ENCODE measurements around the gene GUCD1. TPM values are rescaled to one million over a fixed set of nuclear protein-coding genes. Genes with fewer than 3 reads are reported as not detected.

GUCD1 gene
- total and polyA plus RNA-seq, 2 of the 13 experiments (the other 11 are each of a cell fraction or from before 2014, with no cell fraction given), result 128 to 245 TPM

- TF ChIP-seq BCL6 (CRISPR knock-in tag; IDR thresholded peaks at IDR 0.05) (no peak), RFXAP (CRISPR knock-in tag; IDR thresholded peaks at IDR 0.05; ENCODE audit: borderline replicate concordance) (no peak), ZNF121 (CRISPR knock-in tag; IDR thresholded peaks at IDR 0.05) (peak; percentile 74), FOXO1 (CRISPR knock-in tag; IDR thresholded peaks at IDR 0.05) (no peak), NFKB2 (CRISPR knock-in tag; IDR thresholded peaks at IDR 0.05; ENCODE audit: borderline replicate concordance) (peak; percentile 13; the same call in 1 of the 2 replicates), TBX2 (CRISPR knock-in tag; IDR thresholded peaks at IDR 0.05; ENCODE audit: borderline replicate concordance) (no peak), MTF2 (CRISPR knock-in tag; IDR thresholded peaks at IDR 0.05; ENCODE audit: borderline replicate concordance) (no peak), NR1H2 (CRISPR knock-in tag; IDR thresholded peaks at IDR 0.05; ENCODE audit: borderline replicate concordance, low read depth) (no peak), CHD4 (IDR thresholded peaks at IDR 0.05; ENCODE audit: borderline replicate concordance, low read length) (no peak), ZNF878 (CRISPR knock-in tag; IDR thresholded peaks at IDR 0.05) (no peak), ZNF225 (CRISPR knock-in tag; IDR thresholded peaks at IDR 0.05) (peak; percentile 91), ZNF83 (CRISPR knock-in tag; IDR thresholded peaks at IDR 0.05; ENCODE audit: borderline replicate concordance) (no peak), NFE2 (CRISPR knock-in tag; IDR thresholded peaks at IDR 0.05) (no peak), ZNF746 (CRISPR knock-in tag; IDR thresholded peaks at IDR 0.05) (no peak), YEATS4 (CRISPR knock-in tag; IDR thresholded peaks at IDR 0.05; ENCODE audit: borderline replicate concordance) (peak; percentile 47; the same call in 1 of the 2 replicates), ZNF335 (CRISPR knock-in tag; IDR thresholded peaks at IDR 0.05) (no peak), ZNF768 (CRISPR knock-in tag; IDR thresholded peaks at IDR 0.05) (no peak; the same call in 1 of the 2 replicates), JUN (CRISPR knock-in tag; IDR thresholded peaks at IDR 0.05) (no peak), ZBTB7B (CRISPR knock-in tag; IDR thresholded peaks at IDR 0.05) (peak; percentile 45; the same call in 1 of the 2 replicates)
- TF ChIP-seq, protein P1, sequence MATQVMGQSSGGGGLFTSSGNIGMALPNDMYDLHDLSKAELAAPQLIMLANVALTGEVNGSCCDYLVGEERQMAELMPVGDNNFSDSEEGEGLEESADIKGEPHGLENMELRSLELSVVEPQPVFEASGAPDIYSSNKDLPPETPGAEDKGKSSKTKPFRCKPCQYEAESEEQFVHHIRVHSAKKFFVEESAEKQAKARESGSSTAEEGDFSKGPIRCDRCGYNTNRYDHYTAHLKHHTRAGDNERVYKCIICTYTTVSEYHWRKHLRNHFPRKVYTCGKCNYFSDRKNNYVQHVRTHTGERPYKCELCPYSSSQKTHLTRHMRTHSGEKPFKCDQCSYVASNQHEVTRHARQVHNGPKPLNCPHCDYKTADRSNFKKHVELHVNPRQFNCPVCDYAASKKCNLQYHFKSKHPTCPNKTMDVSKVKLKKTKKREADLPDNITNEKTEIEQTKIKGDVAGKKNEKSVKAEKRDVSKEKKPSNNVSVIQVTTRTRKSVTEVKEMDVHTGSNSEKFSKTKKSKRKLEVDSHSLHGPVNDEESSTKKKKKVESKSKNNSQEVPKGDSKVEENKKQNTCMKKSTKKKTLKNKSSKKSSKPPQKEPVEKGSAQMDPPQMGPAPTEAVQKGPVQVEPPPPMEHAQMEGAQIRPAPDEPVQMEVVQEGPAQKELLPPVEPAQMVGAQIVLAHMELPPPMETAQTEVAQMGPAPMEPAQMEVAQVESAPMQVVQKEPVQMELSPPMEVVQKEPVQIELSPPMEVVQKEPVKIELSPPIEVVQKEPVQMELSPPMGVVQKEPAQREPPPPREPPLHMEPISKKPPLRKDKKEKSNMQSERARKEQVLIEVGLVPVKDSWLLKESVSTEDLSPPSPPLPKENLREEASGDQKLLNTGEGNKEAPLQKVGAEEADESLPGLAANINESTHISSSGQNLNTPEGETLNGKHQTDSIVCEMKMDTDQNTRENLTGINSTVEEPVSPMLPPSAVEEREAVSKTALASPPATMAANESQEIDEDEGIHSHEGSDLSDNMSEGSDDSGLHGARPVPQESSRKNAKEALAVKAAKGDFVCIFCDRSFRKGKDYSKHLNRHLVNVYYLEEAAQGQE (IDR thresholded peaks at IDR 0.05; ENCODE audit: borderline replicate concordance in 1 of 2, low read depth in 1 of 2, low read length in 2 of 2), result no peak
- TF ChIP-seq, protein P2, sequence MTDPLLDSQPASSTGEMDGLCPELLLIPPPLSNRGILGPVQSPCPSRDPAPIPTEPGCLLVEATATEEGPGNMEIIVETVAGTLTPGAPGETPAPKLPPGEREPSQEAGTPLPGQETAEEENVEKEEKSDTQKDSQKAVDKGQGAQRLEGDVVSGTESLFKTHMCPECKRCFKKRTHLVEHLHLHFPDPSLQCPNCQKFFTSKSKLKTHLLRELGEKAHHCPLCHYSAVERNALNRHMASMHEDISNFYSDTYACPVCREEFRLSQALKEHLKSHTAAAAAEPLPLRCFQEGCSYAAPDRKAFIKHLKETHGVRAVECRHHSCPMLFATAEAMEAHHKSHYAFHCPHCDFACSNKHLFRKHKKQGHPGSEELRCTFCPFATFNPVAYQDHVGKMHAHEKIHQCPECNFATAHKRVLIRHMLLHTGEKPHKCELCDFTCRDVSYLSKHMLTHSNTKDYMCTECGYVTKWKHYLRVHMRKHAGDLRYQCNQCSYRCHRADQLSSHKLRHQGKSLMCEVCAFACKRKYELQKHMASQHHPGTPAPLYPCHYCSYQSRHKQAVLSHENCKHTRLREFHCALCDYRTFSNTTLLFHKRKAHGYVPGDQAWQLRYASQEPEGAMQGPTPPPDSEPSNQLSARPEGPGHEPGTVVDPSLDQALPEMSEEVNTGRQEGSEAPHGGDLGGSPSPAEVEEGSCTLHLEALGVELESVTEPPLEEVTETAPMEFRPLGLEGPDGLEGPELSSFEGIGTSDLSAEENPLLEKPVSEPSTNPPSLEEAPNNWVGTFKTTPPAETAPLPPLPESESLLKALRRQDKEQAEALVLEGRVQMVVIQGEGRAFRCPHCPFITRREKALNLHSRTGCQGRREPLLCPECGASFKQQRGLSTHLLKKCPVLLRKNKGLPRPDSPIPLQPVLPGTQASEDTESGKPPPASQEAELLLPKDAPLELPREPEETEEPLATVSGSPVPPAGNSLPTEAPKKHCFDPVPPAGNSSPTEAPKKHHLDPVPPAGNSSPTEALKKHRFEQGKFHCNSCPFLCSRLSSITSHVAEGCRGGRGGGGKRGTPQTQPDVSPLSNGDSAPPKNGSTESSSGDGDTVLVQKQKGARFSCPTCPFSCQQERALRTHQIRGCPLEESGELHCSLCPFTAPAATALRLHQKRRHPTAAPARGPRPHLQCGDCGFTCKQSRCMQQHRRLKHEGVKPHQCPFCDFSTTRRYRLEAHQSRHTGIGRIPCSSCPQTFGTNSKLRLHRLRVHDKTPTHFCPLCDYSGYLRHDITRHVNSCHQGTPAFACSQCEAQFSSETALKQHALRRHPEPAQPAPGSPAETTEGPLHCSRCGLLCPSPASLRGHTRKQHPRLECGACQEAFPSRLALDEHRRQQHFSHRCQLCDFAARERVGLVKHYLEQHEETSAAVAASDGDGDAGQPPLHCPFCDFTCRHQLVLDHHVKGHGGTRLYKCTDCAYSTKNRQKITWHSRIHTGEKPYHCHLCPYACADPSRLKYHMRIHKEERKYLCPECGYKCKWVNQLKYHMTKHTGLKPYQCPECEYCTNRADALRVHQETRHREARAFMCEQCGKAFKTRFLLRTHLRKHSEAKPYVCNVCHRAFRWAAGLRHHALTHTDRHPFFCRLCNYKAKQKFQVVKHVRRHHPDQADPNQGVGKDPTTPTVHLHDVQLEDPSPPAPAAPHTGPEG (CRISPR knock-in tag; IDR thresholded peaks at IDR 0.05), result no peak
These were observed 28.6 kb upstream of the GUCD1 start (continued) for GRCh38 chr22:24583221-24584165.
